K562 (cell line): ENCODE results near the gene ACSS1. TPM values are rescaled to one million over a fixed set of nuclear protein-coding genes. Genes with fewer than 3 reads are reported as not detected.

Experiments
- ATAC-seq: fragments of 200-7000 bp; cut with Tn5 transposase; 3 replicates; pipeline ENCODE4 v1.9.1; 2020; ENCODE audit warnings: moderate library complexity
- BruUV-seq: library from RNA; stranded (reverse); fragments of 400-500 nt; replicated peaks from 2 replicates; lab custom pipeline; 2021; lab: Mats Ljungman, UMichigan
- CTCF ChIA-PET: fragments of 300-600 bp; formaldehyde crosslinking; extraction: SDS; loops from one replicate; lab custom pipeline; 2021; ENCODE audit warnings: low intra/inter-chr PET ratio; lab: Yijun Ruan, JAX
- POLR2A ChIA-PET: fragments of 300-600, 350-650 bp; sonication (Branson Sonifier 250); formaldehyde crosslinking; extraction: SDS; loops from one replicate; lab custom pipeline; 2021; ENCODE audit warnings: antibody characterized with exemption, inconsistent platforms; lab: Yijun Ruan, JAX
- DNase-seq, 4 experiments: peaks; one replicate each; pipeline versions ENCODE4 v3.0.0 to v3.0.0-alpha.2; 2011 to 2018; ENCODE audit warnings: low spot score in 3 of 4, mixed read lengths in 3 of 4; ENCODE audit errors: extremely low read depth in 1 of 4
- FAIRE-seq: peaks from 2 replicates; lab custom pipeline; 2011; peaks lifted over from hg19 to GRCh38; lab: Jason Lieb, UNC
- H2AFZ ChIP-seq: 2 replicates; pipeline ENCODE4 v1.6.0; 2011; ENCODE audit warnings: low read depth, low read length, control low read depth, inconsistent platforms
- H3K27ac ChIP-seq: fragments of 200-600 bp; 3 replicates; pipeline ENCODE4 v1.8.0; 2011; ENCODE audit warnings: low read depth, mild to moderate bottlenecking, control low read depth, inconsistent platforms, low read length, moderate library complexity, mixed read lengths; ENCODE audit errors: extremely low read depth
- H3K27me3 ChIP-seq, 2 experiments: fragments of 300-600 bp in 1 of 2; 2 replicates in 1 of 2; 3 replicates in 1 of 2; pipeline versions ENCODE4 v1.6.0 to v1.8.0; 2011; ENCODE audit warnings: inconsistent platforms in 2 of 2, low read length in 2 of 2, mild to moderate bottlenecking in 1 of 2, mixed read lengths in 1 of 2, moderate library complexity in 1 of 2; ENCODE audit not compliant: control insufficient read depth in 2 of 2, insufficient read depth in 2 of 2
- H3K36me3 ChIP-seq: fragments of 300-600 bp; 3 replicates; pipeline ENCODE4 v1.8.0; 2011; ENCODE audit warnings: mild to moderate bottlenecking, low read length, inconsistent platforms; ENCODE audit not compliant: control insufficient read depth, insufficient read depth
- H3K4me1 ChIP-seq, 2 experiments: fragments of 200-600 bp in 1 of 2; replicated peaks in 1 of 2; 2 replicates in 1 of 2; 3 replicates in 1 of 2; pipeline versions ENCODE4 v1.5.1 to v1.8.0; 2011; ENCODE audit warnings: inconsistent platforms in 2 of 2, low read length in 2 of 2, mild to moderate bottlenecking in 1 of 2, mixed read lengths in 1 of 2, moderate library complexity in 1 of 2; ENCODE audit not compliant: control insufficient read depth in 2 of 2, insufficient read depth in 2 of 2
- H3K4me2 ChIP-seq: 2 replicates; pipeline ENCODE4 v1.6.1; 2011; ENCODE audit warnings: low read length, control low read depth, inconsistent platforms, mixed read lengths; ENCODE audit not compliant: insufficient read depth
- H3K4me3 ChIP-seq: fragments of 200-600 bp; sonication (generic), shearing (Covaris generic); 2 replicates; pipeline ENCODE4 v1.5.1; 2016; ENCODE audit warnings: control low read depth, inconsistent platforms
- H3K79me2 ChIP-seq: fragments of 200-600 bp; 3 replicates; pipeline ENCODE4 v1.8.0; 2011; ENCODE audit warnings: low read length, inconsistent platforms; ENCODE audit not compliant: control insufficient read depth, insufficient read depth
- H3K9ac ChIP-seq, 2 experiments: 2 replicates each; pipeline versions ENCODE4 v1.6.0 to v1.6.1; 2011; ENCODE audit warnings: low read depth in 2 of 2, low read length in 2 of 2, control low read depth in 1 of 2, inconsistent platforms in 1 of 2, mild to moderate bottlenecking in 1 of 2, mixed read lengths in 1 of 2; ENCODE audit not compliant: insufficient read depth in 1 of 2
- H3K9me1 ChIP-seq: one replicate; pipeline ENCODE4 v1.6.0; 2011; ENCODE audit warnings: inconsistent platforms, mild to moderate bottlenecking, low read length, moderate library complexity; ENCODE audit not compliant: control insufficient read depth, insufficient read depth
- H3K9me3 ChIP-seq: replicated peaks from 2 replicates; pipeline ENCODE4 v1.5.1; 2011; ENCODE audit warnings: low read depth, low read length, inconsistent platforms; ENCODE audit not compliant: control insufficient read depth, insufficient read depth
- H4K20me1 ChIP-seq: replicated peaks from 2 replicates; pipeline ENCODE4 v1.6.1; 2011; ENCODE audit warnings: low read length, inconsistent platforms, mixed read lengths; ENCODE audit not compliant: control insufficient read depth, insufficient read depth
- CEBPB ChIP-seq: fragments of 450-650 bp; IDR thresholded peaks from 2 replicates; pipeline ENCODE4 v1.6.1; 2016; ENCODE audit warnings: missing genetic modification characterization, missing compliant biosample characterization
- EHMT2 ChIP-seq: fragments of 450-650 bp; IDR thresholded peaks from 2 replicates; pipeline ENCODE4 v1.6.1; 2018; ENCODE audit warnings: antibody characterized with exemption
- FOSL1 ChIP-seq: fragments of 200-800 bp; sonication (Bioruptor generic); conservative IDR thresholded peaks from 2 replicates; pipeline ENCODE4 v1.6.1; 2016; ENCODE audit warnings: missing genetic modification characterization, missing compliant biosample characterization
- RBM14 ChIP-seq: fragments of 200-400 bp; formaldehyde crosslinking; IDR thresholded peaks from 2 replicates; pipeline ENCODE4 v1.6.1; 2018; ENCODE audit warnings: low read depth, mild to moderate bottlenecking, low read length, moderate library complexity, borderline replicate concordance; ENCODE audit not compliant: insufficient read depth
- SRSF7 ChIP-seq: fragments of 200-400 bp; formaldehyde crosslinking; optimal IDR thresholded peaks from 2 replicates; pipeline ENCODE3; 2017; ENCODE audit warnings: mild to moderate bottlenecking, low read depth, low read length
- ZNF175 ChIP-seq: fragments of 200-800 bp; sonication (Bioruptor generic); IDR thresholded peaks from 2 replicates; pipeline ENCODE4 v1.6.1; 2016; ENCODE audit warnings: low read depth, mild to moderate bottlenecking, missing genetic modification characterization, missing compliant biosample characterization
- ZNF407 ChIP-seq: fragments of 450-650 bp; IDR thresholded peaks from 2 replicates; pipeline ENCODE4 v1.6.1; 2016; ENCODE audit warnings: low read depth
- ZNF561 ChIP-seq: fragments of 450-650 bp; formaldehyde crosslinking; conservative IDR thresholded peaks from 2 replicates; pipeline ENCODE4 v1.4.0; 2020; ENCODE audit warnings: mild to moderate bottlenecking, moderate library complexity
- ZNF644 ChIP-seq: fragments of 200-800 bp; sonication (Bioruptor generic); IDR thresholded peaks from 2 replicates; pipeline ENCODE4 v1.6.1; 2016; ENCODE audit warnings: low read depth, missing genetic modification characterization, missing compliant biosample characterization
- WGBS: fragments of 100-300 bp; shearing (Covaris generic); methylation state at CpG from one replicate; pipeline ENCODE4 v1.1.6; 2016; ENCODE audit warnings: low coverage, mixed read lengths; ENCODE audit not compliant: insufficient coverage; ENCODE audit errors: missing lambda C conversion rate; 5-methylcytosine and 5-hydroxymethylcytosine counted together
- in situ Hi-C: fragments of 300-500 bp; cut with MboI; formaldehyde crosslinking; loops from 4 replicates; pipeline ENCODE4 v1.15.0; 2018; ENCODE audit warnings: inconsistent platforms, mixed read lengths
- intact Hi-C: fragments of 100-400 bp; cut with micrococcal nuclease; formaldehyde crosslinking; loops from 2 replicates; pipeline ENCODE4 v1.14.2; 2022
- polyA plus RNA-seq, 8 experiments: library from polyadenylated mRNA; depleted of rRNA in 4 of 8; stranded (reverse) in 5 of 8; unstranded in 3 of 8; fragments of >200 nt; fragmentation: Nextera tagmentation in 2 of 8; fragmentation: Illumina TruSeq in 1 of 8; extraction: Ambion mirVana in 2 of 8; extraction: Trizol in 1 of 8; gene quantifications; 2 replicates each; pipeline versions ENCODE4 v1.2.1 to v1.2.3, GENCODE V29; 2011 to 2014; ENCODE audit warnings: inconsistent platforms in 1 of 8, missing spikeins in 1 of 8
- total RNA-seq, 7 experiments: library from RNA; depleted of rRNA in 6 of 7; stranded (reverse); fragments of >200 nt in 6 of 7; fragmentation: Illumina TruSeq in 2 of 7; extraction: Trizol in 2 of 7; gene quantifications; 2 replicates each; pipeline versions ENCODE4 v1.2.1 to v1.2.3, GENCODE V29; 2011 to 2021; ENCODE audit warnings: low replicate concordance in 1 of 7

Gene ACSS1
- total and polyA plus RNA-seq, 9 of the 15 experiments (the other 6 are each of a cell fraction or from before 2014, with no cell fraction given), result 0.07 to 2.1 (median 0.27) TPM; not detected in 3

- WGBS, result 28% methylated on average over 9 of the region's 10 CpGs
- ATAC-seq, result no peak
- Histone ChIP-seq H3K27me3 (peaks cover 0 to 40% of the 10 kb centered on the region in 2 experiments; a peak in 3 of 5 replicates), H2AFZ (no peak overlapping the region), H3K9ac (no peak overlapping the region), H3K9me1 (no peaks in the 10 kb centered on the region), H3K4me1 (peaks cover 7 to 24% of the 10 kb centered on the region in 2 experiments; a peak in 4 of 5 replicates), H4K20me1 (no peaks in the 10 kb centered on the region; the same call in 1 of the 2 replicates), H3K79me2 (no peaks in the 10 kb centered on the region), H3K27ac (no peak overlapping the region), H3K9me3 (no peaks in the 10 kb centered on the region), H3K36me3 (no peaks in the 10 kb centered on the region), H3K4me3 (no peak overlapping the region), H3K4me2 (no peak overlapping the region)
- ChIA-PET CTCF (no interaction called here), POLR2A (no interaction called here)
- BruUV-seq, result no TSS peak
- DNase-seq, result peak in 2 of 4 experiments; percentile 23 to 27
- in situ Hi-C loops (no loop called here), intact Hi-C loops (no loop called here)
- no peak for FAIRE-seq
- peak; percentile 93 for TF ChIP-seq EHMT2
- TF ChIP-seq ZNF561 (CRISPR knock-in tag), result no peak
- peak; percentile 51 for TF ChIP-seq ZNF407
- 0 out of 2 replicates have a peak, but pooled peaks have one; percentile 39 for TF ChIP-seq ZNF175 (CRISPR knock-in tag)
- peak; percentile 47 for TF ChIP-seq CEBPB
- 0 out of 2 replicates have a peak, but pooled peaks have one; percentile 31 for TF ChIP-seq ZNF644 (tag)
- no peak for TF ChIP-seq SRSF7
- peak; percentile 81 for TF ChIP-seq FOSL1 (tag)
- no peak for TF ChIP-seq RBM14
Measured at GRCh38 chr20:25054995-25055629, 2.8 kb downstream of the ACSS1 start.
